WI38 (cell line): Measurements from ENCODE around the gene TMEM150B.
"Not testable (repeated sequence)": the region's sequence is repeated elsewhere in the genome, so short reads cannot be mapped to it uniquely, and the experiment has no call there.

ENCODE experiments used
- H3K4me3 ChIP-seq: 2 replicates; pipeline ENCODE4 v1.5.1; 2011; ENCODE audit warnings: low read depth, mild to moderate bottlenecking, control low read depth, low read length
- CTCF ChIP-seq: IDR thresholded peaks from 2 replicates; pipeline ENCODE4 v1.5.1; 2012; ENCODE audit warnings: low read depth, mild to moderate bottlenecking, control low read depth, low read length

Gene TMEM150B

GRCh38 chr19:55341171-55341588 is 16.0 kb upstream of the TMEM150B start:
- H3K4me3 ChIP-seq = peak overlapping the region; percentile 75
- no peak for TF ChIP-seq CTCF

GRCh38 chr19:55340784-55341147 is 15.6 kb upstream of the TMEM150B start:
- peak overlapping the region; percentile 75 for H3K4me3 ChIP-seq
- no peak for TF ChIP-seq CTCF

- H3K4me3 ChIP-seq = peak overlapping the region; percentile 75
- no peak for TF ChIP-seq CTCF
These were observed 15.0 kb upstream of the TMEM150B start for GRCh38 chr19:55339889-55340783.

GRCh38 chr19:55339105-55339888 is 14.2 kb upstream of the TMEM150B start, which contains the start of gene KMT5C:
Gene KMT5C, plus strand, starts transcription at chr19:55339876. Its CDS starts 2,061 bp downstream, at chr19:55341937.
- TF ChIP-seq CTCF = 0 out of 2 replicates have a peak, but pooled peaks have one; percentile 3
- H3K4me3 ChIP-seq = peak within 1 kb of the TSS; percentile 75

GRCh38 chr19:55336101-55336500 is 11.0 kb upstream of the TMEM150B start:
- H3K4me3 ChIP-seq = no peak overlapping the region
- TF ChIP-seq CTCF = no peak

- H3K4me3 ChIP-seq = no peak overlapping the region
- no peak for TF ChIP-seq CTCF
These were observed 8.7 kb upstream of the TMEM150B start for GRCh38 chr19:55333870-55334269.

- not testable (repeated sequence) for H3K4me3 ChIP-seq
These were observed 4.7 kb upstream of the TMEM150B start for GRCh38 chr19:55329791-55330190.

- H3K4me3 ChIP-seq = not testable (repeated sequence)
These were observed 3.7 kb upstream of the TMEM150B start for GRCh38 chr19:55328774-55329318.
